GM12874 (cell line): ENCODE measurements around the gene TXK.

Experiments used
- CTCF ChIP-seq: IDR thresholded peaks from 2 replicates; pipeline ENCODE4 v1.5.1; 2011; ENCODE audit warnings: low read depth, mild to moderate bottlenecking, control low read depth, low read length, moderate library complexity; ENCODE audit not compliant: insufficient read depth

The TXK gene

GRCh38 chr4:48152259-48152658 lies 18.2 kb upstream of the TXK start:
- TF ChIP-seq CTCF: no peak

- TF ChIP-seq CTCF: no peak
Measured at GRCh38 chr4:48149827-48150370, 15.8 kb upstream of the TXK start.

- no peak for TF ChIP-seq CTCF
Measured at GRCh38 chr4:48147621-48148020, 13.6 kb upstream of the TXK start.

- no peak for TF ChIP-seq CTCF
Measured at GRCh38 chr4:48141048-48141447, 7.0 kb upstream of the TXK start.

GRCh38 chr4:48139691-48140090 lies 5.6 kb upstream of the TXK start:
- TF ChIP-seq CTCF: no peak

- no peak for TF ChIP-seq CTCF
Measured at GRCh38 chr4:48138936-48139335, 4.9 kb upstream of the TXK start.

GRCh38 chr4:48138511-48138910 lies 4.5 kb upstream of the TXK start:
- no peak for TF ChIP-seq CTCF

GRCh38 chr4:48137846-48138245 lies 3.8 kb upstream of the TXK start:
- TF ChIP-seq CTCF: no peak
